Measurements from ENCODE around the gene ZMYM2.
"Not testable (repeated sequence)": the region's sequence is repeated elsewhere in the genome, so short reads cannot be mapped to it uniquely, and the experiment has no call there.

The ZMYM2 gene

DNA sequence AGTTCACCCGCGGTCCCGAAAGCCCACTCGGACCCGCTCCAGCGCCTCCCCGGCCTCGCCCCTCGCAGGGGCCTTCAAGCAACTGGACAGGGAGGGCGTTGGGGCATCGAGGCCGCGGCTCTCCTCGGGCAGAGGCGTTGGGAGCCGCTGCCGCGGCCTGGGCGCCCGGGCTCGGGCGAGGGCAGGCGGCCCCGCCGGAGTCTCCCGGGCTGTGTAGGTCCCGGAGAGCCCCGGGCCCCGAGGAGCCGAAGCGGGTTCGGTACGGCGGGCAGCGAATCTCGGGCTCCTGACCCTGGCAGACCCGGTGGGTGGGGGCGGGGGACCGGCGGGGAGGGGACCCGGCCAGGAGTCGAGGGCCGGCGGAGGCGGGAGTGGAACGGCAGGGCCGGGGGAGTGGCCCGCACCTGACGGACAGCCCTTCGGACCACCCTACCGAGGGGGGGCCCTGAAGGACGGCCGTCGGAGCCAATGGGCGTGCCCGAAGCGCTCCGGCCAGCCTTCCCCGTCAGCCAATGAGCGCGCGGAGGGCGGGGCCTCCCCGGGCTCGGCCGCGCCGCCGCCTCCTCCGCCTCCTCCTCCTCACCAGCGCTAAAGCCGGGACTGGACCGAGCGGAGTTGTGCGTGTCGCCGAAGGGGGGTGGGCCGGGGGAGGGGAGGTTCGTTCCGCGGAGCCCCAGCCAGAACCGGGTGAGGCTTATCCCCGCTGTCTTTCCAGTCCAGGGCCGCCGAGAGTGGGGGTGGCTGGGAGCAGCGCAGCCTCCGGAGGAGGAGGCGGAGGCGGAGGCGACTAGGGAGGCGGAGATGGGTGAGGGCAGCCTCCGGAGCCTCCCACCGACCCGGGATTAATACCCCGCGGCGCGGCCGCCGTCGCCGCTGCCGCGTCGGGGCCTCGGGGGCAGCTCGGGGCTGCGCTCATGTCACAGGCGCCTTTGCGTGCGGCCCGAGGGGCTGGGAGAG is at the start of gene ZMYM2:
TSS of gene ZMYM2 (plus strand) at position 573 of the 957 bp plus-strand sequence. CDS start 34,346 bp downstream, outside the sequence.
- DNase-seq (ENCODE audit: extremely low spot score, insufficient read length, low read depth) (peak; percentile 95), FAIRE-seq (peak; percentile 96)

DNA sequence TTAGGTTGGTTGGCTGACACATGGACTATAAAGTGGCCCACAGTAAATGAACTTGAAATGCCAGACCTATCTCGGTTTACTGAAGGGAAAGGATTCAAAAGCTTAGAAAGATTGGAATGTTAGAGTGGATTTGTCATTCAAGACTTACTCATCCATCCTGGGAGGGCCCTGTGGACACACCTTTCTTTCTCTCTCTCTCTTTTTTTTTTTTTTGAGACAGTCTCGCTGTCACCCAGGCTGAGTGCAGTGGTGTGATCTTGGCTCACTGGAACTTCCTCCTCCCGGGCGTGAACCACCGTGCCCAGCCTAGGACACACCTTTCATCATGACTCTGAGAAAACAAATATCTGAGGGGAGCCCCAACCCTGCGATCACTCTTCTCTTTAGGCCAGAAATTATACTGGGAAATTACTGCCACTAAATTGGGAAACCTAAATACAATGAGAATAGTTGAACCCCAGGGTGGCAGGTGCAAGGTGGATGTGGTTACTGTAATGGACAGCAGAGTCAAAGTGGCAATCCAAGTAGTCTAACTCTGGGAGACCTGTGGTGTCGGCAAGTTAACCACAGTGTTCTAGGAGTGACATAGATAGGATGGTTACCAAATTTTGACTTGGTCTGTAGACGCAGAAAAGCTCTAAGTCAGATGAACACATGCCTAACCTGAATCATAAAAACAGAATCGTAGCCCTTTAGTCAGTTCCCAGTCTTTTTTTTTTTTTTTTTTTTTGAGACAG is 48.0 kb upstream of the ZMYM2 start:
- DNase-seq (ENCODE audit: extremely low spot score, insufficient read length, low read depth), result no peak
- FAIRE-seq, result no peak

DNA sequence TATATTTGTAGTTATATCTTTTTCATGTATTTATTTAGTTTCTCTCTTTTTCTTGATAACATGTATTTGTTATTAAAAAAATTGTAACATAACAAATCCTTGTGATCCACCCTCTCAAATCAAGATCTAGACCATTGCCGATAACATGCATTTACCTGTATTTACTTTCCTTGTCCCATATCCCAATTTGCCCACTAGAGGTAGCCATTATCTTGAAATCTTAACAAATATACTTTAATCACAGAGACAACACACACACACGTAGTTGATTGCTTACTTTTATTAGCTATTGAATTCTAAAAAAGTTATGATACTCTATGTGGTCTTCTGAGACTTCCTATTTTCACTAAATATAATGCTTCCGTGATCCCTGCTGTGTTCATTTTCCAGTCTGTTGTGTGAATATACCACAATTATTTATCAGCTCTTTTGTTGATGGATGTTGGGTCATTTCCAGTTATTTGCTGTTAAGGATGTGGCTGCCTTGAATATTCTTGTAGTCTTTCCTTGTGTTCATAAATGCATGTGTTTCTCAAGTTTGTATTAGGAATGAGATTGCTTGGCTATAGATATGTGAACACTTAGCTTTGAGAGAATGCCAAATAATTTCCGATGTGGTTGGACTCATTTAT is 31.3 kb upstream of the ZMYM2 start:
- FAIRE-seq (peak; percentile 60), DNase-seq (ENCODE audit: extremely low spot score, insufficient read length, low read depth) (no peak)

DNA sequence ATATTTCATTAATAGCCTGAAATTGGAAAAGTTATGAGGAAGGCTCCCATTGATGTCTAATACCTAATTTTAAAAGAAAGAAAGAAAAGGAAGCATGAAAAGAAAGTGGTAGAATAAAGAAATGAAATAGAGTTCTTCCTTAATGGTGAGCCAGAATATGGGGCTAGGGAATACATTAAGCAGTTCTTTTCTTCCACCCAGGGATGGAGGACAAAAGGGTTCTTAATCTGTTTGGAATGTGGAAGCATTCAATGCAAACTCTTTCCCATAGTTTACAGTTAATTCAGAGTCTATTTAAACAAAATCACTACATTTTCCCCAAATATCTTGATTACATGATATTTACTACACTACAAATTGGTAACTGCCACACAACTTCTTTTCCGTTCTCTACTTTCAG is 18.4 kb upstream of the ZMYM2 start:
- no peak for DNase-seq (ENCODE audit: extremely low spot score, insufficient read length, low read depth)
- no peak for FAIRE-seq

DNA sequence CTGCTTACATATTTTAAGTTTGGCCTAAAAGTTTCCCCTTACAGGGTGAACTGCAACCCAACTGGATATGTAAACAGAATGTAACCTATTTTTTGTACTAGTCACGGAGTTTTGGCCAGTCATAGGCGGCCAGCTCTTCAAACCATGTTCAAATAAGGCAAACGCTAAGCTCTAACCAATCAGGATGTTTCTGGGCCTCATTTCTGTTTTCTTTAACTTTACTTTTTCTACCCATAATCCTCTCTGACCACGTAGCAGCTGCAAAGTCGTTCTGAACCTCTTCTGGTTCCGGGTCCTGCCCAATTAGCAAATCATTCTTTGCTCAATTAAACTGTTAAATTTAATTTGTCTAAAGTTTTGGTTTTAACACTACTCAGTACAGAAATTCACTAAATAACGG is 8.2 kb upstream of the ZMYM2 start:
- FAIRE-seq (no peak), DNase-seq (ENCODE audit: extremely low spot score, insufficient read length, low read depth) (no peak)

DNA sequence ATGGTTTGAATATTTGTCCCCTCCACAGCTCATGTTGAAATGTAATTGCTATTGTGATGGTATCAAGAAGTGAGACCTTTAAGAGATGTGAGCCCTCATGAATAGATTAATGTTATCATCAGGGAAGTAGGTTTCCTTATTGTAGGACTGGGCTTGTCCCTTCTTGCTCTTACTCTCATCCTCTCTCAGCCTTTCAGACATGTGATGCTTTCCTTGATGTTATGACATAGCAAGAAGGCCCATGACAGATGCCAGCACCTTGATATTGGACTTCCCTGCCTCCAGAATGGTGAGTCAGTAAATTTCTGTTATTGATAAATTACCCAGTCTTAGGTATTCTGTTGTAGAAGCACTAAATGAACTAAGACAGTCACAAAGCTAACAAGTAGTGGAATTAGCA is 5.7 kb upstream of the ZMYM2 start:
- FAIRE-seq (no peak), DNase-seq (ENCODE audit: extremely low spot score, insufficient read length, low read depth) (no peak)

DNA sequence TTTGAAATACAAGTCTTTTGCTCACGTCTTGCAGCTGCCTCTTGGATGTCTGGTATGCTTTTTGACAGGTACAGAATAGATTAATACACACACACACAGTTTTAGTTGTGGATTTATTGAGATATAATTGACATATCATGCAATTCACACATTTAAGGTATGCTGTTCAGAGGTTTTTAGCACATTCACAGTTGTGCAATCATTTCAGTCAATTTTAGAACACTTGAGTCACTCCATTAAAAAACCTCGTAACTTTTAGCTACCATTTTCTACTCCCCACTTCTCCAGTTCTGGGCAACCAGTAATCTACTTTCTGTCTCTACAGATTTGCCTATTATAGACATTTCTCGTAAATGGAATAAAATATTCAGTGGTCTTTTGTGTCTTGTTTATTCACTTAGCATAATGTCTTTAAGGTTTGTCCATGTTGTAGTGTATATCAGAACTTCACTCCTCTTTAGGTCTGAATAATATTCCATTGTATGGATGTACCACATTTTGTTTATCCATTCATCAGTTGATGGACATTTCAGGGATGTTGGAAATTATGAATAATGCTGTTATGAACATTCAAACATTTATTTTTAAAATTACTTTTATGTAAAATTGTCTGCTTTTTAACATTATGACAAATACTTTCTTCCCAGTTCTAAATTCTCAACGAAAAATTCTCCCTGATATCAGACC is 2.5 kb upstream of the ZMYM2 start:
- DNase-seq (ENCODE audit: extremely low spot score, insufficient read length, low read depth) (no peak), FAIRE-seq (peak; percentile 5)

DNA sequence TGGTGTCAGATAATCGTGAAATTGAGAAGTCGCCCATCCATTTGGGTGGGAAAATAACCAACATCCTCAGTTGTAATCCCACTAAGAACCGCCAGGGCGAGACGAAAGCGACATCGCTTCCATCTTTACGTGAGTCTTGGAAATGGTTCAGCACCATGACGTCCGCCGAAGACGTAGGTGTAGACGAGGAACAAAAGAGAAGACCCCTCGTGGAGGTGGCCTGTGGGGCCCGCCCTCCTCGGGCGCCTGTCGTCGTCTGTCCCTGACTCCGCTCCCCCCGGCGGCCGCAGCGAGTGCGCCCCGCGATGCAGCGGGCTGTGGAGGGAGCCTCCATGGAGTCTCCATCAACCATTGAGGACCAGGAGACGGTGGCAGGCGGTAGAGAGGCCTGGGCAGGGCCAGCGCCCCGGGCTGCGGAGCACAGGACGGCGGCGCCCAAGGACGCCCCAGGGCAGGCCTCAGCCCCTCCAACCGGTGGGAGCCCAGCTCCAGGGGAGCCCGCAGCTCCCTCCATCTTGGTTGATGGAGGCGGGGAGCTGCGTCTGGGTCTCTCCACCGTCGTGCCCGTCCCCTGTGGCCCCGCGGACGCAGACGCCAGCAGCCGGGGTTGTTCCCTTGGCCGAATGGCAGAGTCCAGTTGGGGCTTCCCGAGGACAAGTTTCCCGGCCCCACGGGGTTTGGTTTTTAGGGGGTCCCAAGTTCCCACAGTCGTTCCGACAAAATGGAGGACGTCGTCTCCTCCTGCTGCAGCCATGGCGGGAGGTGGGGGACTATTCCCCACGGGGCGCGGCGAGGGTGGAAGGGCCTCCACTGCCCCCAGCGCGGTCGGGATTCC is 990 bp upstream of the ZMYM2 start:
- FAIRE-seq (peak; percentile 97), DNase-seq (ENCODE audit: extremely low spot score, insufficient read length, low read depth) (peak; percentile 26)

DNA sequence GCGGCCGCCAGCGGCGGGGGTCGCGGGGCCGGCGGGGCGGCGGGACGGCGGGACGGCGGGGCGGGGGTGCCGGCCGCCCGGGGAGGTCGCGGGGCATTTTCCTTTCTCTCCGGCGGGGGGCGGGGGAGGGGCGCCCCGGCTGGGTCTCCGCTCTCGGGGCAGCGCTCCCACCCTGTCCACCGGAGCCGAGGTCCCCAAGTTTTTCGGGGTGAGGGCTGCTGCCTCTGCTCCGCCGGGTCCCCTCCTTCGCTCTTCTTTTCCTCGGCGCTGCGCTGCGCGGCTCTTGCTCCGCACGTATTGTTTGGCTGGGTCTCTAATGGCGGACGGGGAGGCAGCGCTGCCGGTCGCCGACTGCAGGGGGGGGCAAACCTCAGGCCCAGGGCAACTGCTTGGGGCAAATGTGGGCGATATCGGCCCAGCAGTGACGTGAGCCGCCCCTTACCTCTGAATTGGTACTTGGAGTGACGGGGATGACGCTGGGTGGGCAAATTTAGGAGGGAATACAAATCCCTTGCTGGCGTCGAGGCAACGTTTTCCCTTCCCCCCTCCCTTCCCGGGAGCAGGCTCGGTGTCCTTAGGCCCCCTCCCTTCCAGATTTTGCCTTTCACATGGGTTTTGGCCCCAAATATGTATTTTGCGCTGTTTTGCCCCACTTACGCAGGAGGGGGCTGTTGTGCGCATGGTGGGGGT is 759 bp downstream of the ZMYM2 start:
- peak; percentile 68 for FAIRE-seq
- no peak for DNase-seq (ENCODE audit: extremely low spot score, insufficient read length, low read depth)

DNA sequence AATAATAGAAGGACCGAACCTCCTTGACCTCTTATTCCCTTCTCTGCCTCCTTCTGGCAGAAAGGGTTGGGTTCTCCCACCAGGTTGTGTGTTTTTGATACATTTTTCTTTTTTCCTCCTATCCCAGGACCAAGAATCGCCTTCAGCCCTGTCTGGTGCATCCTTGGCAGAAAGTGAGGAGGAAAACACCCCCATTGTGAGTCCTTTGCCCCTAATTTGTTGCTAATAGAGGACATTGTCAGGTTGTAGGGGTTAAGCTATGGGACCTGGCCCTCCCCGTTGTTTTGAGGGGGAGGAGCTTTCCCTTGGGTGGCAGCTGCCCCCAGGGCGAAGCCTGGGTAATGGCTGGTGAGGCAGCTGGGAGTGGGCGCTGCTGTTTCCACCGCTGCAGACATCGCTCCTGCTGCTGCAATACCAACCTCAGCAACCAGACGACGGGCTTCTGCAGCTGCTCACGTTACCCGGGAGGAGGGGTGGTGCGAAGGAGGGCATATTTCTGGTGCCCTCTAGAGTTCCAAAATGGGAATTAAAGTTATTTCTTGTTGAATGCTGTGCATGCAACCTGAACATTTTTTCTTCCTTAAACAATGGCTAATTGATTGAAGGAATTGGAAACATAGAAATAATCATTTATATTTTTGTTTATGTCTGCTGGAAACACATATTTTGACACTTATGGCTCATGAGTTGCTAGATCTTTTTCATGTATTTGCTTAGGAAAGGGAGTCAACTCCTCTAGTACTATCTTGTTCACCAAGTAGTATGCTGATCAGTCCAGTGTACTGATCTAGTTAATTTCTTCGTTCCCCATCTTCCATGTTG is 1.5 kb downstream of the ZMYM2 start:
- DNase-seq (ENCODE audit: extremely low spot score, insufficient read length, low read depth) (peak; percentile 40), FAIRE-seq (peak; percentile 95)

DNA sequence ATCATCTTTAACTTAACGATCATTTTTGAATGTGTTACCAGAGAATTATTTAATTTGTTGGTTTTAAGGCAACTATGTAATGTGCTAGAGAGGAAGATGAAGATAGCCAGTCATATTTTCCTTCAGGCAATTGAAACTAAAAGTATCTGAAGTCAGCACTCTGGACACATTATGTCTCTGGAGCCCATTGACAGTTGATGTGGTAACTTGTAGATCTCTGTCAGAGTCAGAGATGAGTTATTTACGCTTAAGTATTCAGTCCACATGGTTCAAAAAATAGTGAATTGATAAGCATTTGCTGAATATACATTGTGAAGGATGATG is 2.1 kb downstream of the ZMYM2 start:
- DNase-seq (ENCODE audit: extremely low spot score, insufficient read length, low read depth), result no peak
- no peak for FAIRE-seq

DNA sequence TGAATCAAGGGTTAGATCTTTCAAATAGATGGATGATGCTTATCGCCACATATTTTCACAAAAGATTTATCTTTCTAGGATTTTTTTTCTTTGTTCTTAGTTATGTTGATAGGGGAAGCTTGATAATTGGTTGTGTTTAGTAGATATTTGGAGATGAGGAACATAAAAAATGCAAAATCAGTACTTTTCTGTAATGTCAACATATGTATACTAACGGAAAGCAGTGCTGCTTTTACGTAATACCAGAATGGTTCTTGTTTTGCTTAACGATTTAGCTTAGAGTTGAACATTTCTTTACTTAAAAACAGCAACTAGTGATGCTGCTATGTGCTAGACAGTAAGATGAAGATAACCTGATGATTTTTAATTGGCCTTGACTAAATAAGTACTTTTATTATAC is 3.0 kb downstream of the ZMYM2 start:
- DNase-seq (ENCODE audit: extremely low spot score, insufficient read length, low read depth) (no peak), FAIRE-seq (no peak)

DNA sequence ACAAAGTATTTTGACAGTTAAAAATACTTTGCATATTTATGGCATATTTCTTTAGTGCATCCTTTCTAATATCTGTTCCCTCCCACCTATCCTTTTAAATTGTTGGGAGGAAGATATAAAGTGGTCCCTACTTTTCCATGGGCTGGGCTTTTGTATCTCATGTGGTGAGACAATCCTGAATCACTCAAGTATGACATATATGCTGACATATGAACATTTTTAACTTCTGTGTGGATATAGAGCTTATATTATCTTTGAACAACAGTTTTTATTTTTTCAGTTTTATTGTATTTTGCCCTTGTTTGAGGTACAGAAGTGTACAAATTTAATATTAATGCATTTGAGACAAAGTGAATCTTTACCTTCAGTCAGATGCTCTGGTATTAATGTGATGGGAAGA is 3.4 kb downstream of the ZMYM2 start:
- DNase-seq (ENCODE audit: extremely low spot score, insufficient read length, low read depth) (no peak), FAIRE-seq (no peak)

DNA sequence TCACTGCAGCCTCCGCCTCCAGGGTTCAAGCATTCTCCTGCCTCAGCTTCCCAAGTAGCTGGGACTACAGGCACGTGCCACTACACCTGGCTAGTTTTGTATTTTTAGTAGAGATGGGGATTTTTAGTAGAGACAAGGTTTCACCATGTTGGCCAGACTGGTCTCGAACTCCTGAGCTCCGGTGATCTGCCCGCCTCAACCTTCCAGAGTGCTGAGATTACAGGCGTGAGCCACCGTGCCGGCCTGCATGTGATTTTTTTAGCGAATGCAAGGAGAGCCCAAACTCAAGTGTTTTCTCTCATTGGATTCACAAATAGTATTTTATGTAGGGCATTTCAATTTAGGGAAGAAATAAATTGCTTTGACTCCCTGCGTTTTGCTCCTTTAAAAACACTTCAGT is 4.4 kb downstream of the ZMYM2 start:
- DNase-seq (ENCODE audit: extremely low spot score, insufficient read length, low read depth) (no peak), FAIRE-seq (no peak)

DNA sequence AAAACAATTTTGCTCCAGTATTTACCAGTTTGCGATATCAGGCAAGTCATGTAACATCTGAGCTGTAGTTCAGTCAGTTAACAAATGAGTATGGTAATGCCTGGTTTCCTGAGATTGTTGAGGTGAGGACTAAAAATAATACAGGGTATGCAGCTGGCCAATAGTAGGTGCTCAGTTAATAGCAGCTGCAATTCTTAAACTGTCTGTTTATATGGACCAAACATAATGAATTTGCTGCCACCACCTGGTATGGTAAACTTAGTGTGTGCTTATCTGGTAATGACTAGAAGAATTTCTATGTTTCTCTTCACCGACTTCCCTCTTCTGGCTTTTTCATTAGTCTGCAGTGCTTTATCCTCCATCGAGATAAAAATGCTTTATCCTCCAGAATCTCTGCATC is 9.1 kb downstream of the ZMYM2 start:
- FAIRE-seq, result peak; percentile 33
- no peak for DNase-seq (ENCODE audit: extremely low spot score, insufficient read length, low read depth)

DNA sequence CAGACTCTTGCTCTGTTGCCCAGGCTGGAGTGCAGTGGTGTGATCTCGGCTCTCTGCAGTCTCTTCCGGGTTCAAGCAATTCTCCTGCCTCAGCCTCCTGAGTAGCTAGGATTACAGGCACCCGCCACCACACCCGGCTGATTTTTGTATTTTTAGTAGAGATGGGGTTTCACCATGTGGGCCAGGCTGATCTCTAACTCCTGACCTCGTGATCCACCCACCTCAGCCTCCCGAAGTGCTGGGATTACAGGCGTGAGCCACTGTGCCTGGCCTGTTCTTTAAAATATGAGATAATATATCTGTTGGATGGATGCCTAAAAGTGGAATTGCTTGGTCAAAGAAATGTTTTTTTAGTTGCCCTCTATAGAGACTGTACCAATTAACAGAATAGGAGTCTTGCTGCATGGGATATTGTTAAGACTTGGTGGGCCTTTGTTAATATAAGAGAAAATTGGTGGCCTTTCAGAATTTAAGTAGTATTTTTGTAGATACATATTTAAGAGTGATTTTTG is 16.0 kb downstream of the ZMYM2 start:
- not testable (repeated sequence) for FAIRE-seq

DNA sequence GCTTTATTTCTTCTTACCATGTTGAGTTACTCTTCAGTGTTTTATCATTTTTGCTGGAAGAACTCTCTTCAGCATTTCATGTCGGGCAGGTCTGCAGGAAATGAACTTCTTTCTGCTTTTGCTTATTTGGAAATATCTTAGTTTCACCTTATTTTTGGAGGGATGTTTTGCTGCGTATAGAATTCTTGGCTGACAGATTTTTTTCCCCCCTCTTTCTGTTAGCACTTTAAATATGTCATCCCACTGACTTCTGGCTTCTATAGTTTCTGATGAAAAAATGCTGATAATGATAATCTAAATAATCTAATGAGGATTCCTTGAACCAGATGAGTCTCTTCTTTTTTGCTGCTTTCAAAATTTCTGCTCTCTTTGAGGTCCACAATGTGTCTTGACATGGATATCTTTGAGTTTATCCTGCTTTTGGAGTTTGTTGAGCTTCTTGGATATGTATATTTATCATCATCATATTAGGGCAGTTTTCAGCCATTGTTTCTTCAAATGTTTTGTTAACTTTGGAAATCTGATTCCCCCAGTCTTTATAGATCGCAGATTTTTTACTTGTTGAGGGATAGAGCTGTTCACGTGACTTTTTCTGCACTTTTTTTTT is 20.4 kb downstream of the ZMYM2 start:
- DNase-seq (ENCODE audit: extremely low spot score, insufficient read length, low read depth) (no peak), FAIRE-seq (no peak)

More for the DNA sequence above, 16.0 kb downstream of the ZMYM2 start:
- not testable (repeated sequence) for DNase-seq (ENCODE audit: extremely low spot score, insufficient read length, low read depth)

Measured in GM18507 (cell line).